PC-9 (cell line): ENCODE data around the gene ERCC4.

Experiments
- CTCF ChIP-seq: fragments of 200-600 bp; sonication (generic); conservative IDR thresholded peaks from 2 replicates; pipeline ENCODE4 v1.6.1; 2017; ENCODE audit warnings: mixed run types, antibody characterized with exemption, mild to moderate bottlenecking, moderate library complexity
- EZH2 ChIP-seq: fragments of 200-600 bp; sonication (generic); IDR thresholded peaks from 2 replicates; pipeline ENCODE4 v1.8.0; 2017; ENCODE audit warnings: antibody characterized with exemption, low read depth

DNA sequence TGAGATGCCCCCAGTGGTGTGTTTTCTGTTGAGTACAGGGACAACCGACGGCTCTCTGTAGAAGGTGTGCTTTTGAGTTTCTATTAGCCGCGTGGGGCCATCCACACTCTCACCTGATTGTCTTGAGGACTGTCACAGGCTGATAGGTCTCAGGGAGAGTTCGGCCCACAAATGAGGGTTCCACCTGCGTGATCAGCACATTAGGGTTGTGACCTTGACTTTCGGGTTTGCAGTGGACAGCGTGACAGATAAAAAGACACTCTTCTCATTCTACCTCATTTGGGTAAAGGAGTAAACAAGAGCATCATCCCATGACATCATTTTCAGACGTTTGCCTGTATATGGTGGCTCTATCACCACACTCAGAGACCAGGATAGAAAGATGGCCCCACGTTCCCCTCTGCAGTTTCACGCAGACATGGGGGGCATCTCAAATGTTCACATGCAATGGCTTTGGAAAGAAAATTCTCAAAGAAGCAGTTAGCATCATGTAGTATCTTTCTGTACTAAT lies 76.9 kb downstream of the ERCC4 start:
- TF ChIP-seq CTCF (no peak), EZH2 (no peak)
